Activated B cell treated with CpG ODN at 0.5 μM for 24 hours (primary cell): ENCODE measurements around the gene SAMSN1. TPM values are rescaled to one million over a fixed set of nuclear protein-coding genes. Genes with fewer than 3 reads are reported as not detected.

Experiments used
- ATAC-seq: fragments of 200-7000 bp; cut with Tn5 transposase; one replicate; pipeline ENCODE4 v1.10.0; 2021; ENCODE audit warnings: low read depth, mild to moderate bottlenecking, moderate library complexity
- CTCF ChIA-PET: fragments of 350-600 bp; sonication (Branson Sonifier 250); formaldehyde crosslinking; loops from one replicate; lab custom pipeline; 2021; ENCODE audit warnings: antibody characterized with exemption; lab: Charles Lee
- POLR2A ChIA-PET: fragments of 350-600 bp; sonication (Branson Sonifier 250); formaldehyde crosslinking; loops from one replicate; lab custom pipeline; 2021; ENCODE audit warnings: antibody characterized with exemption; lab: Charles Lee
- DNase-seq: peaks from one replicate; pipeline ENCODE4 v3.0.0; 2022
- H3K27ac Mint-ChIP-seq: one replicate; pipeline ENCODE4 v1.8.0; 2020; ENCODE audit warnings: mixed read lengths
- H3K27me3 Mint-ChIP-seq: one replicate; pipeline ENCODE4 v1.8.0; 2021; ENCODE audit warnings: mixed read lengths
- H3K36me3 Mint-ChIP-seq: one replicate; pipeline ENCODE4 v1.8.0; 2021; ENCODE audit warnings: low read depth, mixed read lengths
- H3K4me1 Mint-ChIP-seq: one replicate; pipeline ENCODE4 v1.8.0; 2021; ENCODE audit warnings: mixed read lengths
- H3K4me3 Mint-ChIP-seq: one replicate; pipeline ENCODE4 v1.8.0; 2020; ENCODE audit warnings: mild to moderate bottlenecking, mixed read lengths
- H3K9me3 Mint-ChIP-seq: one replicate; pipeline ENCODE4 v1.8.0; 2020; ENCODE audit warnings: mixed read lengths
- CTCF ChIP-seq: fragments of 200-600 bp; IDR thresholded peaks from one replicate; pipeline ENCODE4 v1.8.0; 2022; ENCODE audit warnings: antibody characterized with exemption, mild to moderate bottlenecking
- intact Hi-C: fragments of 100-400 bp; cut with micrococcal nuclease; formaldehyde crosslinking; loops from one replicate; pipeline ENCODE4 v1.15.1; 2024
- total RNA-seq: library from RNA; stranded (reverse); gene quantifications from 2 replicates; pipeline ENCODE4 v1.2.3, GENCODE V29; 2022

SAMSN1 gene
- total RNA-seq, 1 donor from 2014 or later = 49.7 TPM

DNA sequence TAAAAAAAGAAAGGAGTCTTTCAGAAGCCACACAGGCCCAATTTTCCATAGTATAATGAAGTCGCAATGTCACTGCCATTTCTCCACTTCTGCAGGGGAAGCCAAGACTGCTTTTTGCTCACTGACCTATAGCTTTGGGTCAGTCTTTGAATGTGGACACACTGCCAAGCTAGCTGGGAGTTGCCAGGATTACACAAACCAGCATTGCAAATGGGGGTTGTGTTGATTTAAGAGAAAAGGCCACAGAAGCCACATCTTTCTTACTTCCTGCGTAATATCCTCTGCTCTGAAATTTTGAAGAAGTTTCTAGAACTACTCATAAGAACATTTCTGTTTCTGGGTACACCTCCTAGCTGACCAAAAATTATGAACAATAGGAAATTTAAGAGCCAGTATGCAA is 45.8 kb upstream of the SAMSN1 start:
- ChIA-PET CTCF (no interaction called here), POLR2A (interaction anchor here (1.4 kb wide), 1 partner anchor 33 kb away, joined by 3 read pairs; no protein-coding TSS in a partner anchor)
- Mint-ChIP-seq H3K27ac (peak overlapping the region; percentile 65), H3K36me3 (no peaks in the 10 kb centered on the region), H3K4me1 (peaks cover 25% of the 10 kb centered on the region), H3K9me3 (peaks cover 5% of the 10 kb centered on the region), H3K27me3 (no peaks in the 10 kb centered on the region), H3K4me3 (no peak overlapping the region)
- intact Hi-C loops = loop anchor here (2.0 kb wide), 1 partner anchor 49 kb away; no protein-coding TSS in a partner anchor
- no peak for TF ChIP-seq CTCF
- no peak for ATAC-seq
- no peak for DNase-seq

DNA sequence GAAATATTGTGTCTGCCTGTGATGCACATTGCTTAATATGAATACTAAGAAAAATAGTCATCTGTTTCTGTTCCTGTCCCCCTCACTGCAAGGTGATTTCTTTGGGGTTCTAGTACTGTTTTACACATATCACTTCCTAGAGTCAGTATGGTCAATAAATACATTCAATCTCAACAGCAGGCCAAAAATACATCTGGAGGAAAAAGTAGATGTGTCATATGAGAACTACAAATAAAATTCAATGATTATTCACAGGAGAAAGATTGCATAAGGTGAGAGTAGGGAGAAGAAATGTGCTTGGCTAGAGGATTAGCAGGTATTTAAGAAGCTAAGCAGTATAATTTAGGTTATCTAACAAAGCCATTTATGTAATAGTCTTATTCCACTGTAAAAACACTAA is 45.3 kb upstream of the SAMSN1 start:
- intact Hi-C loops = loop anchor here (2.0 kb wide), 1 partner anchor 49 kb away; no protein-coding TSS in a partner anchor
- no peak overlapping the region for H3K4me3 Mint-ChIP-seq
- H3K9me3 Mint-ChIP-seq = peaks cover 2% of the 10 kb centered on the region
- TF ChIP-seq CTCF = no peak
- H3K27ac Mint-ChIP-seq = peak overlapping the region; percentile 65
- H3K4me1 Mint-ChIP-seq = peaks cover 25% of the 10 kb centered on the region
- H3K36me3 Mint-ChIP-seq = no peaks in the 10 kb centered on the region
- H3K27me3 Mint-ChIP-seq = no peaks in the 10 kb centered on the region
- ATAC-seq = no peak
- ChIA-PET CTCF (no interaction called here), POLR2A (interaction anchor here (1.4 kb wide), 1 partner anchor 33 kb away, joined by 3 read pairs; no protein-coding TSS in a partner anchor)
- DNase-seq = no peak

DNA sequence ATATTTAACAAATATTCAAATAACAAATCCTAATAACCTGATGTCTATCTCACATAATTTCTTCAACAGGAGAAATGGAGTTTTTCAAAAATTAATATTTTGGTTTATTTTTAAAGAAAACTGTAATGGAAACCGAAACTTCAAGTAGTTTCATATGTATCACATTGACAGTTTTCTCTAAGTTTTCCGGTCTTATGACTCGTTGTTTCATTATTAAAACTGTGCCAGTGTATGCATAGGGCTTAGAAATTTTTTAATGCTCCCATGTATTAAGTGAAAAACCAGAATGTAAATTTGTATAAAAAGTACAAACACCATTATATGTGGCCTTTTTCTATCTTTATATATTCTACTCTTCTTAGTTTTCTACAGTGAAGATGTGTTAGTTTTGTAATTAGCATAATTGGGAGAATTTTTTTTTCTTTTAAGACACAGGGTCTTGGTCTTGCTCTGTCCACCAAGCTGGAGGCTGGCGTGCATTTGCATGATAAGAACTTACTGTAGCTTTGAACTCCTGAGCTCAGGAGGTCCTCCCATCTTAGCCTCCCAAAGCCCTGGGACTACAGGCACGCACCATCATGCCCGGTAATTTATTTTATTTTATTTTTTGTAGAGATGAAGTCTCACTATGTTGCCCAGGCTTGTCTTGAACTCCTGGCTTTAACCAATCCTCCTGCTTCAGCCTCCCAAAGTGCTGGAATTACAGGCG is 43.9 kb upstream of the SAMSN1 start:
- intact Hi-C loops = loop anchor here (2.0 kb wide), 1 partner anchor 47 kb away; no protein-coding TSS in a partner anchor
- POLR2A ChIA-PET = interaction anchor here (1.4 kb wide), 1 partner anchor 95 kb away, joined by 3 read pairs; no protein-coding TSS in a partner anchor

GRCh38 chr21:14587266-14587665 is 41.2 kb upstream of the SAMSN1 start:
- Mint-ChIP-seq H3K4me3 (no peak overlapping the region), H3K27ac (no peak overlapping the region)

More for the DNA sequence above, 43.9 kb upstream of the SAMSN1 start:
- H3K4me3 Mint-ChIP-seq = peak overlapping the region; percentile 24
- peak overlapping the region; percentile 63 for H3K27ac Mint-ChIP-seq
- CTCF ChIA-PET = no interaction called here
- DNase-seq = no peak
- H3K27me3 Mint-ChIP-seq = no peaks in the 10 kb centered on the region
- ATAC-seq = peak; percentile 50
- no peak for TF ChIP-seq CTCF
- H3K36me3 Mint-ChIP-seq = no peaks in the 10 kb centered on the region
- peaks cover 2% of the 10 kb centered on the region for H3K9me3 Mint-ChIP-seq
- H3K4me1 Mint-ChIP-seq = peaks cover 25% of the 10 kb centered on the region

More at GRCh38 chr21:14587266-14587665, 41.2 kb upstream of the SAMSN1 start:
- DNase-seq (no peak), ATAC-seq (no peak)
- no peaks in the 10 kb centered on the region for H3K27me3 Mint-ChIP-seq
- no peaks in the 10 kb centered on the region for H3K9me3 Mint-ChIP-seq
- no peak for TF ChIP-seq CTCF
- H3K4me1 Mint-ChIP-seq = peaks cover 22% of the 10 kb centered on the region
- no peaks in the 10 kb centered on the region for H3K36me3 Mint-ChIP-seq
- ChIA-PET POLR2A (interaction anchor here (1.2 kb wide), 1 partner anchor 14 kb away, joined by 3 read pairs; no protein-coding TSS in a partner anchor), CTCF (no interaction called here)
- intact Hi-C loops = no loop called here
